Fibroblast of villous mesenchyme (primary cell): Measurements from ENCODE around the gene STRAP. TPM values are rescaled to one million over a fixed set of nuclear protein-coding genes. Genes with fewer than 3 reads are reported as not detected.

Source experiments
- DNase-seq: peaks from one replicate; pipeline ENCODE4 v3.0.0-alpha.2; 2010; ENCODE audit warnings: low read depth
- H3K4me3 ChIP-seq: 2 replicates; pipeline ENCODE4 v1.5.1; 2011; ENCODE audit warnings: low read depth, mild to moderate bottlenecking, low read length
- total RNA-seq: library from RNA; depleted of rRNA; stranded (reverse); fragments of >200 nt; gene quantifications from 2 replicates; pipeline ENCODE4 v1.2.3, GENCODE V29; 2012
- TF ChIP-seq, protein P1 (sequence below): IDR thresholded peaks from 2 replicates; pipeline ENCODE4 v1.5.1; 2012; ENCODE audit warnings: low read depth, mild to moderate bottlenecking, low read length; ENCODE audit not compliant: insufficient read depth

STRAP gene
- total RNA-seq, 1 donor: 93.3 TPM

DNA sequence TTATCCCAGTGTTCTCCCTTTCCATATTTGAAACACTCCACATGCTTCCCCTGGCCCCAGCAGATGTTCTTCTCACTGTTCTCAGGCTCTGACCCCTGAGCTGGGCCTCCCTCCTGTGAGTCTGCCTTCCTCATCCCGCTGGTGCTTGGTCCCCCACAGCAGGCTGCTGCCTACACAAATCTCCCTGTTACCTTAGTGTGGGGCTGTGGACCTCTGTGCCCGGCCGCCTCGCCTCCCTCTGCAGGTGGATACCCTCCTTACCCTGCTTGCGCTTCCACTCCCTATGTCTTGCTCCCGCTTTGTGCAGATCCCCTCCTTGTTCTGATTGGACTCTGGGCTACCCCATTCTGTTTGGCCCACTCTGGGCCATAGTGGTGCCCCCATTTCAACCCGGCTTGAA lies 35.9 kb downstream of the STRAP start:
- TF ChIP-seq, protein P1, sequence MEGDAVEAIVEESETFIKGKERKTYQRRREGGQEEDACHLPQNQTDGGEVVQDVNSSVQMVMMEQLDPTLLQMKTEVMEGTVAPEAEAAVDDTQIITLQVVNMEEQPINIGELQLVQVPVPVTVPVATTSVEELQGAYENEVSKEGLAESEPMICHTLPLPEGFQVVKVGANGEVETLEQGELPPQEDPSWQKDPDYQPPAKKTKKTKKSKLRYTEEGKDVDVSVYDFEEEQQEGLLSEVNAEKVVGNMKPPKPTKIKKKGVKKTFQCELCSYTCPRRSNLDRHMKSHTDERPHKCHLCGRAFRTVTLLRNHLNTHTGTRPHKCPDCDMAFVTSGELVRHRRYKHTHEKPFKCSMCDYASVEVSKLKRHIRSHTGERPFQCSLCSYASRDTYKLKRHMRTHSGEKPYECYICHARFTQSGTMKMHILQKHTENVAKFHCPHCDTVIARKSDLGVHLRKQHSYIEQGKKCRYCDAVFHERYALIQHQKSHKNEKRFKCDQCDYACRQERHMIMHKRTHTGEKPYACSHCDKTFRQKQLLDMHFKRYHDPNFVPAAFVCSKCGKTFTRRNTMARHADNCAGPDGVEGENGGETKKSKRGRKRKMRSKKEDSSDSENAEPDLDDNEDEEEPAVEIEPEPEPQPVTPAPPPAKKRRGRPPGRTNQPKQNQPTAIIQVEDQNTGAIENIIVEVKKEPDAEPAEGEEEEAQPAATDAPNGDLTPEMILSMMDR: no peak
- no peak for DNase-seq

DNA sequence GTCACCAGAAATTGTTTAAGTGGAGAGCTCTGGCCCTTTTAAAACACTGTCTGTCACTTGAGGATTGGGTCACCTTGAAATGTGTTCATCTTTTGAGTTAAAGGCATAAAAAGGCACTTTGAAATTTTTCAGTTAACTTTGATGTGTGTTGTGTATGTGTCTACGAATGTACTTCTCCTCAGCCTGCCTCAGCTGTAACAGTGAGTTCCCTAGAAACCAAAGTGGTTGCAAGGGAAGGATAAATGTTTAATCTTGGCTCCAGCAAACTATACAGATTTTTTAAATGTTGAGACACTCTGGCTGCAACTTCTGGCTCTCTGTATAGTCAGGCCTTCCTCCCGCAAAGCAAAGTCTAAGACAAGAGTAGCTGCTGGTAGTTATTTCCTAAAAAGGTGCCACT lies 37.2 kb downstream of the STRAP start:
- TF ChIP-seq, protein P1: no peak
- DNase-seq: no peak

More for the DNA sequence above, 35.9 kb downstream of the STRAP start:
- no peak overlapping the region for H3K4me3 ChIP-seq

DNA sequence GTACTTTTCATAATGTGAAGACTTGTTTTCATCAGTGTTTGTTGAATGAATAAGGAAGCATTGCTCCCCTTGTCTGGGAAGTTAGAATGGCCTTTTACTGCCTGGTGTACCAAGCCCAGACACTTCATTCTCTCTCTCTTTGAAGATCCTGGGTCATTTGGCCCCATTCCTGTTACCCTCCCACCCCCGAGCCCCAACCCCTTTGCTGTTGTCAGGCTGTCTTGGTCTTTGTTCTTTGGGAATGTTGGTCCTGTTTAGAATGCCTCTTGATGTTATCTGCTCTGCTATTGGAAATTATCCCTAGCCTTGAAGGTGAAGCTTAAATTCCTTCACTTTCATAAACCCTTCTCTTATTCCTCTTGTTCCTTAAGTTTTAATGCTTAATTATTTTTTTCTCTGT lies 42.8 kb downstream of the STRAP start:
- no peak for DNase-seq
- no peak overlapping the region for H3K4me3 ChIP-seq
- TF ChIP-seq, protein P1: no peak

More for the DNA sequence above, 37.2 kb downstream of the STRAP start:
- H3K4me3 ChIP-seq: no peak overlapping the region

DNA sequence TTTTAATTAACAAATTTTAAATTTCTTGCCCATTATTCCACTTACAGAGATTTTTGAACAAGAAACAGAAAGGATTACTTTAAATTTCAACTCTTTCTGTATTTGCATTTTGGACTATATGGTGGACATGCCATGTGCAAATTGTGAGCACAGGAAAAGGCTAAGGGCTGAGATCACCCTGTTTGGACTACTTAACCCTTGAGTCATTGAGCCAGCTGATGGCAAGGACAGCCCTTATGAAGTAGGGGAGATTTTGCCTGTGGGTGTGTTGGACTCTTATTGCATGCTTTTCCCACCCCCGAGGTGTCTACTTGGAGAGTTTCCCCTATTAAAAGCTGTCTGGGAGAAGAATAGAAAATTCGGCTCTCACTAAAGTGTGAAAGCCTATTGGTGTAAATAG lies 46.2 kb downstream of the STRAP start:
- H3K4me3 ChIP-seq: no peak overlapping the region
- TF ChIP-seq, protein P1: no peak
- DNase-seq: peak; percentile 60

DNA sequence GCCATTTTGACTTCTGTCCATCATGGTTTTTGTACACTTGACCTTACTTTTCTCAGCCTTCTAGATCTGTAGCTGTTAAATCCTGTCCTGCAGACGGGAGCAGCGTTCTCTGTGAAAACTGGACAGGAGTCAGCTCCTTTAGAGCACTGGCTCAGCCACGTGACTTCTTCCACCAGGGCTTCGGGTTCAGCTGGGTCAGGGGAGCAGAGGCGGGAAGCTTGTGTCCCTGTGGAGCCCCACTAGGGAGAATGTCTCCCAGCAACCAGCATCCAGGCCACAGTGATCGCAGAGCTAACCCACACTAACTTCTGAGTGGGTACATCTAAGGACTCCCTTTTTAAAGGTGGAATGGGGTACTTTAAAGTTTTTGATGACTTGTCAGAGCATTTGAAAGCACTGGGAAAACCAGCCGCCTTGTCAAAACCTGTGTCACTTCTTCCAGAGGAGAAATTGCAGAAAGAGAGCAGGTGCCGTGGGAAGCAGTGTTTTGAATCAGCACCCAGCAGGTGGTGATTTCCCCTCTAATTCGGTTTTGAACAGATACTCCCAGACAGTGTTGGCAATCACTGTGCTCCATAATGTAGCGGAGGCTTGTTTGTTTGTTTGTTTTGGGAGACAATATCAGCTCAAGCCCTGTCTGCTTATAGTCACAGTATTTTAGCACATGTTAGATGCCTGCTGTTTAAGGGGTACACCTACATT lies 46.8 kb downstream of the STRAP start:
- no peak overlapping the region for H3K4me3 ChIP-seq
- DNase-seq: no peak
- TF ChIP-seq, protein P1: no peak

DNA sequence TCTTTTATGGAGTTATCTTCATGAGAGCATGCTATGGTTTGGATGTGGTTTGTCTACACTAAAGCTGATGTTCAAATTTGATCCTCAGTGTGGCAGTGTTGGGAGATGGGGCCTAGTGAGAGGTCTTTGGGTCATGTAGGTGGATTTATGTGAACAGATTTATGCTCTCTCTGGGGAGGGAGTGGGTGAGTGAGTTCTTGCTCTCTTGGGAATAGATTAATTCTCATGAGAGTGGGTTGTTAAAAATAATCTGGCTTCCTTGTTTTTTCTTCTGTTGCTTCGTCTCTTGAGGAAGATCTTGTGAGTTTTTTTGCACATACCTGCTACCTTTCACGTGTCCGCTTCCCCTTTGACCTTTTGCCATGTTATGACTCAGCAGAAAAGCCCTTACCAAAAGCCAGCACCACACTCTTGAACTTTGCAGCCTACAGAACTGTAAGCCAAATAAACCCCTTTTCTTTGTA lies 49.4 kb downstream of the STRAP start:
- H3K4me3 ChIP-seq: no peak overlapping the region
- DNase-seq: no peak
- TF ChIP-seq, protein P1: peak; percentile 5

DNA sequence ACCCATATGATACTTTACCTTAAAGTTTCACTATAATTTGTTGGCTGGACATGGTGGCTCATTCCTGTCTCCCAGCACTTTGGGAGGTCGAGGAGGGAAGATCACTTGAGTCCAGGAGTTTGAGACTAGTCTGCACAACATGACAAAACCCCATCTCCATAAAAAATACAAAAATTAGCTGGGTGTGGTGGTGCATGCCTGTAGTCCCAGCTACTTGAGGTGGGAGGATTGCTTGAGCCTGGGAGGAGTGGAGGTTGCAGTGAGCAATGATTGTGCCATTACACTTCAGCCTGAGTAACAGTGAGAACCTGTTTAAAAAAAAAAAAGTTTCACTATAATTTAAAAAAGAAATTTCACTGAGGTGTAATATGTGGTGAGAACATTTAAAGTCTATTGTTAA lies 50.1 kb downstream of the STRAP start:
- DNase-seq: no peak

More for the DNA sequence above, 50.1 kb downstream of the STRAP start:
- TF ChIP-seq, protein P1: no peak
- no peak overlapping the region for H3K4me3 ChIP-seq
